Naive B cell (primary cell): ENCODE results near the gene DMWD. TPM values are rescaled to one million over a fixed set of nuclear protein-coding genes. Genes with fewer than 3 reads are reported as not detected.
A peak's percentile ranks its signal among the peaks of the same experiment; 100 is the strongest.

Experiments used
- ATAC-seq, 2 donors: fragments of 150-1000 bp; cut with Tn5 transposase; 2 replicates each; pipeline ENCODE4 v1.10.0; 2021; ENCODE audit warnings: low read depth in 2 of 2, mild to moderate bottlenecking in 2 of 2, moderate library complexity in 2 of 2
- DNase-seq: peaks from one replicate; pipeline ENCODE4 v3.0.0; 2022
- H3K27ac Mint-ChIP-seq, 6 donors: one replicate each; pipeline ENCODE4 v1.8.0; 2020 to 2022; ENCODE audit warnings: mild to moderate bottlenecking in 6 of 6, mixed read lengths in 6 of 6, moderate library complexity in 5 of 6, inconsistent platforms in 2 of 6
- H3K27me3 Mint-ChIP-seq, 3 donors: one replicate each; pipeline ENCODE4 v1.8.0; 2021 to 2022; ENCODE audit warnings: mixed read lengths in 3 of 3, mild to moderate bottlenecking in 1 of 3
- H3K36me3 Mint-ChIP-seq, 2 donors: one replicate each; pipeline ENCODE4 v1.8.0; 2020 to 2022; ENCODE audit warnings: mixed read lengths in 2 of 2, inconsistent platforms in 1 of 2, mild to moderate bottlenecking in 1 of 2
- H3K4me1 Mint-ChIP-seq, 3 donors: one replicate each; pipeline ENCODE4 v1.8.0; 2020 to 2022; ENCODE audit warnings: mixed read lengths in 3 of 3, inconsistent platforms in 1 of 3, mild to moderate bottlenecking in 1 of 3, moderate library complexity in 1 of 3
- H3K4me3 Mint-ChIP-seq, 8 donors: one replicate each; pipeline ENCODE4 v1.8.0; 2020 to 2022; ENCODE audit warnings: mild to moderate bottlenecking in 8 of 8, mixed read lengths in 8 of 8, moderate library complexity in 8 of 8, inconsistent platforms in 2 of 8
- H3K9me3 Mint-ChIP-seq, 7 donors: one replicate each; pipeline ENCODE4 v1.8.0; 2020 to 2022; ENCODE audit warnings: mixed read lengths in 7 of 7, mild to moderate bottlenecking in 5 of 7, inconsistent platforms in 2 of 7, moderate library complexity in 1 of 7
- polyA plus RNA-seq, 6 donors: library from polyadenylated mRNA; unstranded; fragments of 300-500 nt; fragmentation: Illumina TruSeq; gene quantifications; one replicate each; pipeline ENCODE4 v1.2.3, GENCODE V29; 2021; ENCODE audit warnings: low read depth in 6 of 6

The DMWD gene
- polyA plus RNA-seq, 6 donors from 2014 or later: 13.4 to 28.1 (median 22.1) TPM

- ATAC-seq (no peak), DNase-seq (no peak)
- no peak overlapping the region for H3K27ac Mint-ChIP-seq
- peaks cover 0 to 4% (median 4%) of the 10 kb centered on the region in 3 donors for H3K4me1 Mint-ChIP-seq
- peaks cover 0 to 14% of the 10 kb centered on the region in 2 donors for H3K36me3 Mint-ChIP-seq
- H3K9me3 Mint-ChIP-seq: no peaks in the 10 kb centered on the region
- H3K27me3 Mint-ChIP-seq: no peaks in the 10 kb centered on the region
- no peak overlapping the region for H3K4me3 Mint-ChIP-seq
These were observed 30.1 kb upstream of the DMWD start for GRCh38 chr19:45822716-45823115.

- Mint-ChIP-seq H3K4me3 (no peak overlapping the region), H3K36me3 (peaks cover 0 to 14% of the 10 kb centered on the region in 2 donors), H3K4me1 (peaks cover 4 to 9% (median 8%) of the 10 kb centered on the region in 3 donors), H3K27me3 (no peaks in the 10 kb centered on the region), H3K27ac (peak overlapping the region in 3 of 6 donors; percentile 47 to 85 (median 65)), H3K9me3 (no peaks in the 10 kb centered on the region)
- DNase-seq (no peak), ATAC-seq (no peak)
These were observed 28.9 kb upstream of the DMWD start for GRCh38 chr19:45821570-45821969.

DNA sequence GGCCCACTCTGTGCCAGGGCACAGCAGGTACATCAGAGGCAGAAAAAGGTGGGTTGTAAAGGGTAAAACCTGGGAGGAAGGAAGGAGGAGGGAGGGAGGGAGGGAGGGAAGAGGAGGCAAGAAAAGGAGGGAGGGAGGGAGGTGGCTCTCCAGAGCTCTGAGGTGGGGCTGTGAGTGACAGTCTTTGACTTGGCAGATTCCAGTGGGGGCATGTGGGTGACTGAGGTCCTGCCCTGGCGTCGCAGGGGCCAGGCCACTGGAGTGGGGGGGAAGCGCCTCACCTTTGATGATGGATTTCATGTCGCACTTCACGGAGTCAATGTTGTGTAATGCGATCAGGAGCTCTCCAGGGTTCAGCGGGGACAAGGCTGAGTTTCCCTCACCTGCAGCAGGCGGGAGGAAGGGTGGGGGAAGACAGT lies 28.5 kb upstream of the DMWD start:
- H3K4me1 Mint-ChIP-seq: peaks cover 4 to 9% (median 8%) of the 10 kb centered on the region in 3 donors
- ATAC-seq: no peak
- no peaks in the 10 kb centered on the region for H3K9me3 Mint-ChIP-seq
- no peak for DNase-seq
- H3K27ac Mint-ChIP-seq: peak overlapping the region in 3 of 6 donors; percentile 47 to 85 (median 65)
- H3K36me3 Mint-ChIP-seq: peaks cover 0 to 14% of the 10 kb centered on the region in 2 donors
- H3K4me3 Mint-ChIP-seq: no peak overlapping the region
- no peaks in the 10 kb centered on the region for H3K27me3 Mint-ChIP-seq

DNA sequence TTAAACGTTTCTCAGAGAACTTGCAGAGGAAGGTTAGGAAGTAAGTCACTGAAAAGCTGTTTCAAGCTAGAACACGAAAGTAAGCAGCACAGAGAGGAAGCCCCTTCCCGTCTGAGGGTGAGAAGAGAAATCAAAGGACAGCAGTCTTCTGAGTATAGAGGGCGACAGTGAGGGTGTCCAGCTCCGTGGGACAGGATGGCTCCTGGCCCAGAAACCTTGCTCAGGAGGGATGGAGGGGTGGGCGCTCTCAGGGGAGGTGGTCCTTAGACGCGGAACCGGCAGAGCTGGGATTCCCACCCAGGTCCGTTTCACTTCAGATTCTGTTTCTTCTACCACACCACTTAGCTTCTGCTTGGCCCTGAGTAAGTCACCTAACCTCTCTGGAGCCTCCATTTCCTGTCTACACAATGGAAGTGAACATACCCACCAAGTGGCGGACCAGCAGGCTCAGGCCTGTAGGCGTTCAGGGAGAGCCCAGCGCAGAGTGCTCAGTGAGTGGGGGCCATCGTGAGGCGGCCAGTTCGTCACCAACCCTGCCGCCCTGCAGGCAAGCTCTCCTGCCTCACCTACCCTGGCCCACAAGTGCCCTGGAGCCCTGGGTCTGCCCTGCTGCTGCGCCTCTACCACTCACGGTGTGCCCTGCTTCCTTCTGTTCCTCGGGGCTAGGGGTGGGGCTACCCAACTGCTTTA lies 27.9 kb upstream of the DMWD start:
- ATAC-seq (no peak), DNase-seq (no peak)
- Mint-ChIP-seq H3K27me3 (no peaks in the 10 kb centered on the region), H3K9me3 (no peaks in the 10 kb centered on the region), H3K27ac (peak overlapping the region in 1 of 6 donors; percentile 62), H3K4me1 (peaks cover 4 to 10% (median 9%) of the 10 kb centered on the region in 3 donors), H3K4me3 (no peak overlapping the region), H3K36me3 (peaks cover 0 to 14% of the 10 kb centered on the region in 2 donors)

DNA sequence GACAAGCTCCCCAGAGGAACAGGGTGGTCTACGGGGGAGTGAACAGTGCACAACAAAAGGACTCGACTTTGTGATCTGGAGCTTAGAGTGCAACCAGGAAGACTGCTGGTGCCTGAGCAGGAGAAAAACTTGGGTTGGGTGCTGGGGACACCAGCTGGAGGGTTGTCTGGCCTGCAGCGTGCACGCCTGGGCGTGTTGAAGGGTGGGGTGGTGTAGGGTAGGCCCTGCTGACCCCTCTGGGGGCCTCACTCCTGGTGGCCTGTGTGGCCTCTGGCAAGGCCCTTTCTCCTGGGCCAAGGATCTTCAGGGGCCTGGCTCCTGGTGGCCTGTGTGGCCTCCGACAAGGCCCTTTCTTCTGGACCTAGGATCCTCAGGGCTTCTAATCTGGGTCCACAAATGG lies 27.1 kb upstream of the DMWD start:
- no peaks in the 10 kb centered on the region for H3K27me3 Mint-ChIP-seq
- no peaks in the 10 kb centered on the region for H3K9me3 Mint-ChIP-seq
- peak overlapping the region in 1 of 8 donors; percentile 35 for H3K4me3 Mint-ChIP-seq

DNA sequence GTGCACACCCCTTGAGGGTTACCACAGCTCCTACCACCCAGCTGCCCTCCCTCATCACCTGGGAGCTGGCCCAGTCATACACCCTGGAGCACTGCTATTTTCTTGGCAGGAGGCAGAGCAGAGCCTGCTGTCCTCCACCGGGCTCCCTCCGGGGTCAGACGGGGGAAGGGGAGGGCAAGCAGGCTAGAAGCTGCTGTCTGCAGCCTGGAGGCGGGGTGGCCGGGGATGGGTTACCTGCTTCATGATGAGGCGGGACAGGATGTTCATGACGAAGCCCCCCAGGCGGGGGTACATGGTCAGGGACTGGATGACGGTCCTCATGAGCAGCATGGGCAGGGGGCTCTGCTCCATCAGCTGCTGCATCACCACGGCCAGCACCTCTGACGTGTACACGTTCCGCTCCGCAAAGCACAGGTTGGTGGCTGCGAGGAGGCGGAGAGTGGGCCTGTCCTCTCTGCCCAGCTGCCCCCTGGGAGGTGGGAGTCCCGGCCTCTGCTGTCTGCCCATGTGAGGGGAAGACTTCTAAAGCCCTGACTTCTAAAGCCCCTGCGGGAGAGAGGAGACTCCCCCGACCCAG lies 25.2 kb upstream of the DMWD start:
- no peak overlapping the region for H3K4me3 Mint-ChIP-seq
- H3K9me3 Mint-ChIP-seq: no peaks in the 10 kb centered on the region
- H3K27me3 Mint-ChIP-seq: peaks cover 0 to 16% (median 4%) of the 10 kb centered on the region in 3 donors
- H3K36me3 Mint-ChIP-seq: peaks cover 0 to 8% of the 10 kb centered on the region in 2 donors
- H3K4me1 Mint-ChIP-seq: peaks cover 4 to 12% (median 9%) of the 10 kb centered on the region in 3 donors
- DNase-seq (no peak), ATAC-seq (no peak)
- H3K27ac Mint-ChIP-seq: peak overlapping the region in 4 of 6 donors; percentile 27 to 84 (median 60)

More for the DNA sequence above, 27.1 kb upstream of the DMWD start:
- Mint-ChIP-seq H3K4me1 (peaks cover 4 to 12% (median 9%) of the 10 kb centered on the region in 3 donors), H3K27ac (peak overlapping the region in 3 of 6 donors; percentile 37 to 46 (median 44)), H3K36me3 (peaks cover 0 to 14% of the 10 kb centered on the region in 2 donors)
- no peak for ATAC-seq
- DNase-seq: no peak

DNA sequence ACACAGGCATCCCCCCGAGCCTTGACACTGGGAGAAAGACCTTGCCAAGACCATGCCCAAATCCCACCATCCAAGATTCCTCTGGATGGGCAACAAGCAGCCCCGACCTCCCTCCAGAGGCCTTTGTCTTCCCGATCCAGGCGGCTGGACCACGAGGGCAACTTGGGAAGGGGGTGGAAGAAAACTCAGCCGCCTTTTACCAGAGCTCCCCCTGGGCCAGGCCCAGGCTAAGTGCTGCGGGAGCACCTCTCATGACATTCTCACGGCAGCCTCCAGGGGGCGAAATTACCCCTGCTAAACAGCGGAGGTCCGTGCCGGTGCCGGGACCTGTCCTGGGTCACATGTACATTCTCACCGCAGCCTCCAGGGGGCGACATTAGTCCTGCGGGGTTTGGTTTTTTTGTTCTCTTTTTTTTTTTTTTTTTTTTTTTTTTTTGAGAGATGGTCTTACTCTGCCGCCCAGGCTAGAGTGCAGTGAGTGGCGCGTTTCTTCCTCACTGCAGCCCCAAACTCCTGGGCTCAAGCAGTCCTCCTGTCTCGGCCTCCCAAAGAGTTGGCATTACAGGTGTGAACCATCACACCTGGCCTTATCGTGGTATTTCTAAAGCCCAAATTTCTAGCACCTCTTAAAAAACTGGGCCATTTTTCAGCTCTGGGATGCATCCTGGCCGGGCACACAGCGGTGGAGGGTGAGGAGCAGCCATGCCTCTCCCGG lies 24.5 kb upstream of the DMWD start:
- Mint-ChIP-seq H3K27ac (peak overlapping the region; percentile 33 to 84 (median 66)), H3K4me1 (peaks cover 4 to 12% (median 9%) of the 10 kb centered on the region in 3 donors), H3K4me3 (peak overlapping the region in 7 of 8 donors; percentile 37 to 80 (median 70)), H3K36me3 (peaks cover 0 to 8% of the 10 kb centered on the region in 2 donors), H3K9me3 (no peaks in the 10 kb centered on the region), H3K27me3 (peaks cover 0 to 23% (median 4%) of the 10 kb centered on the region in 3 donors)
- DNase-seq (peak; percentile 96), ATAC-seq (peak; percentile 98)

- peaks cover 0 to 5% of the 10 kb centered on the region in 2 donors for H3K36me3 Mint-ChIP-seq
- ATAC-seq: no peak
- peaks cover 4 to 12% (median 9%) of the 10 kb centered on the region in 3 donors for H3K4me1 Mint-ChIP-seq
- peaks cover 0 to 25% (median 4%) of the 10 kb centered on the region in 3 donors for H3K27me3 Mint-ChIP-seq
- no peak for DNase-seq
- H3K9me3 Mint-ChIP-seq: no peaks in the 10 kb centered on the region
- peak overlapping the region in 1 of 6 donors; percentile 51 for H3K27ac Mint-ChIP-seq
- H3K4me3 Mint-ChIP-seq: peak overlapping the region in 4 of 8 donors; percentile 6 to 70 (median 50)
These were observed 23.8 kb upstream of the DMWD start for GRCh38 chr19:45816236-45817009.

GRCh38 chr19:45815481-45816216 lies 23.0 kb upstream of the DMWD start:
- no peaks in the 10 kb centered on the region for H3K9me3 Mint-ChIP-seq
- no peak for ATAC-seq

GRCh38 chr19:45814851-45815480 lies 22.3 kb upstream of the DMWD start, which contains the start of gene RSPH6A:
Gene RSPH6A (minus strand): TSS chr19:45815308. CDS start chr19:45815176, 132 bp downstream.
- H3K9me3 Mint-ChIP-seq: no peaks in the 10 kb centered on the region
- no peaks in the 10 kb centered on the region for H3K36me3 Mint-ChIP-seq
- H3K4me3 Mint-ChIP-seq: peak within 1 kb of the TSS; percentile 43 to 82 (median 67)
- peak within 1 kb of the TSS in 1 of 6 donors; percentile 90 for H3K27ac Mint-ChIP-seq
- H3K27me3 Mint-ChIP-seq: peaks cover 0 to 31% (median 4%) of the 10 kb centered on the region in 3 donors
- peaks cover 4 to 9% (median 8%) of the 10 kb centered on the region in 3 donors for H3K4me1 Mint-ChIP-seq
- ATAC-seq: no peak
- no peak for DNase-seq

More at GRCh38 chr19:45815481-45816216, 23.0 kb upstream of the DMWD start:
- Mint-ChIP-seq H3K27ac (peak overlapping the region in 1 of 6 donors; percentile 90), H3K4me3 (peak overlapping the region; percentile 43 to 82 (median 67)), H3K4me1 (peaks cover 4 to 9% (median 8%) of the 10 kb centered on the region in 3 donors), H3K27me3 (peaks cover 0 to 26% (median 4%) of the 10 kb centered on the region in 3 donors), H3K36me3 (no peaks in the 10 kb centered on the region)
- DNase-seq: no peak

- H3K27ac Mint-ChIP-seq: no peak overlapping the region
- peaks cover 1 to 13% (median 8%) of the 10 kb centered on the region in 3 donors for H3K4me1 Mint-ChIP-seq
- peak overlapping the region in 1 of 8 donors; percentile 59 for H3K4me3 Mint-ChIP-seq
These were observed 21.6 kb upstream of the DMWD start for GRCh38 chr19:45814166-45814780.

More at GRCh38 chr19:45814166-45814780, 21.6 kb upstream of the DMWD start:
- H3K27me3 Mint-ChIP-seq: peaks cover 0 to 31% (median 4%) of the 10 kb centered on the region in 3 donors
- DNase-seq (no peak), ATAC-seq (no peak)
- no peaks in the 10 kb centered on the region for H3K36me3 Mint-ChIP-seq
- H3K9me3 Mint-ChIP-seq: no peaks in the 10 kb centered on the region
